ENCODE data around the gene EFCAB5.
"Not testable (repeated sequence)": the region's sequence is repeated elsewhere in the genome, so short reads cannot be mapped to it uniquely, and the experiment has no call there.

Gene EFCAB5

GRCh38 chr17:29935909-29936308 is 5.5 kb upstream of the EFCAB5 start:
- not testable (repeated sequence) for DNase-seq (ENCODE audit: low spot score)

GRCh38 chr17:29936724-29937123 is 4.7 kb upstream of the EFCAB5 start:
- no peak for DNase-seq (ENCODE audit: low spot score)

- DNase-seq (ENCODE audit: low spot score), result no peak
Measured at GRCh38 chr17:29945281-29945680, 3.8 kb downstream of the EFCAB5 start.

- DNase-seq (ENCODE audit: low spot score), result peak; percentile 53
Measured at GRCh38 chr17:29948448-29949215, 7.2 kb downstream of the EFCAB5 start.

- DNase-seq (ENCODE audit: low spot score), result no peak
Measured at GRCh38 chr17:29949696-29950095, 8.3 kb downstream of the EFCAB5 start.

- DNase-seq (ENCODE audit: low spot score), result no peak
Measured at GRCh38 chr17:29954405-29954804, 13.0 kb downstream of the EFCAB5 start.

- DNase-seq (ENCODE audit: low spot score), result no peak
Measured at GRCh38 chr17:29956225-29956624, 14.8 kb downstream of the EFCAB5 start.

- DNase-seq (ENCODE audit: low spot score), result not testable (repeated sequence)
Measured at GRCh38 chr17:29957488-29957887, 16.1 kb downstream of the EFCAB5 start.

- no peak for DNase-seq (ENCODE audit: low spot score)
Measured at GRCh38 chr17:29958947-29959657, 17.7 kb downstream of the EFCAB5 start.

- DNase-seq (ENCODE audit: low spot score), result no peak
Measured at GRCh38 chr17:29959658-29960337, 18.4 kb downstream of the EFCAB5 start.

GRCh38 chr17:29962656-29963055 is 21.2 kb downstream of the EFCAB5 start:
- no peak for DNase-seq (ENCODE audit: low spot score)

GRCh38 chr17:29968271-29968670 is 26.8 kb downstream of the EFCAB5 start:
- no peak for DNase-seq (ENCODE audit: low spot score)

GRCh38 chr17:29972277-29972676 is 30.8 kb downstream of the EFCAB5 start:
- no peak for DNase-seq (ENCODE audit: low spot score)

GRCh38 chr17:29973005-29973404 is 31.6 kb downstream of the EFCAB5 start:
- DNase-seq (ENCODE audit: low spot score), result no peak

- DNase-seq (ENCODE audit: low spot score), result no peak
Measured at GRCh38 chr17:29977836-29978235, 36.4 kb downstream of the EFCAB5 start.

- DNase-seq (ENCODE audit: low spot score), result no peak
Measured at GRCh38 chr17:29980261-29980660, 38.8 kb downstream of the EFCAB5 start.

GRCh38 chr17:29982991-29983653 is 41.7 kb downstream of the EFCAB5 start:
- DNase-seq (ENCODE audit: low spot score), result no peak

- no peak for DNase-seq (ENCODE audit: low spot score)
Measured at GRCh38 chr17:29996458-29996857, 55.0 kb downstream of the EFCAB5 start.

- no peak for DNase-seq (ENCODE audit: low spot score)
Measured at GRCh38 chr17:30000001-30000754, 58.7 kb downstream of the EFCAB5 start.

- no peak for DNase-seq (ENCODE audit: low spot score)
Measured at GRCh38 chr17:30000755-30001257, 59.4 kb downstream of the EFCAB5 start.

- no peak for DNase-seq (ENCODE audit: low spot score)
Measured at GRCh38 chr17:30002088-30002487, 60.7 kb downstream of the EFCAB5 start.
